Neural progenitor cell (in vitro differentiated cells): ENCODE data around the gene CDC42BPA. TPM values are rescaled to one million over a fixed set of nuclear protein-coding genes. Genes with fewer than 3 reads are reported as not detected.

Experiments
- DNase-seq: peaks from one replicate; pipeline ENCODE4 v3.0.0-alpha.2; 2016; ENCODE audit warnings: low spot score
- H2AFZ ChIP-seq: fragments of 200-600 bp; sonication (generic); replicated peaks from 2 replicates; pipeline ENCODE4 v1.6.1; 2016; ENCODE audit warnings: antibody characterized with exemption
- H3F3A ChIP-seq: fragments of 200-600 bp; sonication (generic); 2 replicates; pipeline ENCODE4 v1.6.1; 2016; ENCODE audit warnings: antibody characterized with exemption, low read depth
- H3K27ac ChIP-seq: fragments of 200-600 bp; sonication (generic); 2 replicates; pipeline ENCODE4 v1.5.1; 2016; ENCODE audit warnings: mild to moderate bottlenecking
- H3K27me3 ChIP-seq: fragments of 200-600 bp; sonication (generic); 2 replicates; pipeline ENCODE4 v1.6.1; 2016; ENCODE audit warnings: mild to moderate bottlenecking, moderate library complexity
- H3K36me3 ChIP-seq: fragments of 200-600 bp; sonication (generic); 2 replicates; pipeline ENCODE4 v1.5.1; 2016
- H3K4me1 ChIP-seq: fragments of 200-600 bp; sonication (generic); 2 replicates; pipeline ENCODE4 v1.6.1; 2016; ENCODE audit warnings: mixed run types
- H3K4me2 ChIP-seq: fragments of 200-600 bp; sonication (generic); 2 replicates; pipeline ENCODE4 v1.6.1; 2016
- H3K4me3 ChIP-seq: fragments of 200-600 bp; sonication (generic); 2 replicates; pipeline ENCODE4 v1.5.1; 2016
- H3K79me2 ChIP-seq: fragments of 200-600 bp; sonication (generic); 2 replicates; pipeline ENCODE4 v1.6.1; 2016; ENCODE audit warnings: low read depth
- H3K9ac ChIP-seq: fragments of 200-600 bp; sonication (generic); 2 replicates; pipeline ENCODE4 v1.6.1; 2016
- H3K9me3 ChIP-seq: fragments of 200-600 bp; sonication (generic); 2 replicates; pipeline ENCODE4 v1.5.1; 2016; ENCODE audit warnings: low read depth
- H4K20me1 ChIP-seq: fragments of 200-600 bp; sonication (generic); 2 replicates; pipeline ENCODE4 v1.6.1; 2016; ENCODE audit warnings: low read depth
- H3K27ac Mint-ChIP-seq: 3 replicates; pipeline ENCODE4 v1.8.0; 2021; ENCODE audit warnings: mixed read lengths
- H3K27me3 Mint-ChIP-seq: 2 replicates; pipeline ENCODE4 v1.8.0; 2022; ENCODE audit warnings: low read depth, mild to moderate bottlenecking, inconsistent platforms, moderate library complexity, mixed read lengths; ENCODE audit not compliant: insufficient read depth
- H3K36me3 Mint-ChIP-seq: 3 replicates; pipeline ENCODE4 v1.8.0; 2021; ENCODE audit warnings: mixed read lengths
- H3K4me1 Mint-ChIP-seq: 3 replicates; pipeline ENCODE4 v1.8.0; 2021; ENCODE audit warnings: mixed read lengths
- H3K4me3 Mint-ChIP-seq: 3 replicates; pipeline ENCODE4 v1.8.0; 2021; ENCODE audit warnings: mild to moderate bottlenecking, moderate library complexity, mixed read lengths
- H3K9me3 Mint-ChIP-seq: 3 replicates; pipeline ENCODE4 v1.8.0; 2020; ENCODE audit warnings: mixed read lengths
- CTCF ChIP-seq: fragments of 200-600 bp; sonication (generic); IDR thresholded peaks from 2 replicates; pipeline ENCODE4 v1.5.1; 2017; ENCODE audit warnings: antibody characterized with exemption, mild to moderate bottlenecking
- EZH2 ChIP-seq: fragments of 200-600 bp; sonication (generic); IDR thresholded peaks from 2 replicates; pipeline ENCODE4 v1.6.1; 2017; ENCODE audit warnings: antibody characterized with exemption, mild to moderate bottlenecking, moderate library complexity
- EZH2phosphoT487 ChIP-seq: fragments of 200-600 bp; sonication (generic); IDR thresholded peaks from 2 replicates; pipeline ENCODE4 v1.6.1; 2017; ENCODE audit warnings: antibody characterized with exemption
- total RNA-seq: library from RNA; depleted of rRNA; stranded (reverse); fragments of >200 nt; gene quantifications from 2 replicates; pipeline ENCODE4 v1.2.3, GENCODE V29; 2015; ENCODE audit warnings: low replicate concordance

CDC42BPA gene
- total RNA-seq, 1 donor from 2014 or later: 54.7 TPM

- Mint-ChIP-seq H3K4me3 (no peak overlapping the region), H3K27me3 (peaks cover 6% of the 10 kb centered on the region), H3K9me3 (peaks cover 12% of the 10 kb centered on the region), H3K4me1 (peaks cover 9% of the 10 kb centered on the region), H3K36me3 (peaks cover 5% of the 10 kb centered on the region), H3K27ac (no peak overlapping the region)
- H3K4me1 ChIP-seq: no peaks in the 10 kb centered on the region
- no peak overlapping the region for H3K4me3 ChIP-seq
- H2AFZ ChIP-seq: no peak overlapping the region
- H3K27me3 ChIP-seq: no peaks in the 10 kb centered on the region
- no peaks in the 10 kb centered on the region for H3K79me2 ChIP-seq
- H3K4me2 ChIP-seq: no peak overlapping the region
- H3K27ac ChIP-seq: no peak overlapping the region
- no peaks in the 10 kb centered on the region for H3K36me3 ChIP-seq
- H3F3A ChIP-seq: no peaks in the 10 kb centered on the region
- H3K9ac ChIP-seq: no peak overlapping the region
- no peaks in the 10 kb centered on the region for H4K20me1 ChIP-seq
- no peaks in the 10 kb centered on the region for H3K9me3 ChIP-seq
- TF ChIP-seq CTCF: no peak
- no peak for DNase-seq
Measured at GRCh38 chr1:226952118-226952441, 366.2 kb downstream of the CDC42BPA start.

DNA sequence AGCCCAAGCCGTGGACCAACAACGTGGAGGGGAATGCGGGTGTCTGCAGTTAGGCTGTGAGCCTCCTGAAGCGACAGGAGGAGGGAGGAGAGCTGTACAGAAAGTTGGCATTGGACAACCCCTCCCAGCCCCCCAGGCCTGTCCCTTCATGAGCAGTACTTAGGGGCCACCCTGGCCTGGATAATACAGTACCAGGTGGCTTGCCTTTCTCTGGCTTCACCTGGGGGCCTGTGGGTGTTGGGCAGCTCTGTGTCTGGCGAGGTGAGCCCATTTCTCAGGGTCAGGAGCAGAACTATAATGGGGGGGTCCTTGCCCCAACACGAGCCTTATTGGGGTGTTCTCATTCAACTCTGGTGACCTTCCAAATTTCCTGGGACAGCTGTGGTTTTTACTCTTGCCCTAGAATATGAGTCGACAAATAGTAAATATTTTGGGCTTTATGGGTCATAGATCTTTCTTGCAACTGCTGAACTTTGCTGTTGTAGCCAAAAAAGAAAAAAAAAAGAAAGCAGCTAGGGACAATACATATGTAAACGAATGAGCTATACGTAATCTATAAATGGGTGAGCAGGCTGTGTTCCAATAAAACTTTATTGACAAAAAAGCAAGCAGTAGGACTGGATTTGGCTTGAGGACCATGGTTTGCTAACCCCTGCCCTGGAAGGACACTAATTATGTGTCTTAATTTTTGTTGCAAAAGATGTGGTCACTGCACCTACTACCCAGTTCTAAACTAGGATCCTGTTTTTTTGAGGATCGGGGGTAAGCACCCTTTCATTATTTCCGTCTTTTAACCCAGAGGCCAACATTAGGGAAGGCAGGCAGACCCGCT is 366.8 kb downstream of the CDC42BPA start:
- H3K4me2 ChIP-seq: no peak overlapping the region
- Mint-ChIP-seq H3K36me3 (peaks cover 5% of the 10 kb centered on the region), H3K27me3 (peaks cover 6% of the 10 kb centered on the region), H3K27ac (peak overlapping the region; percentile 64), H3K4me1 (peaks cover 9% of the 10 kb centered on the region), H3K9me3 (peaks cover 10% of the 10 kb centered on the region), H3K4me3 (no peak overlapping the region)
- H3K27ac ChIP-seq: no peak overlapping the region
- TF ChIP-seq CTCF: no peak
- TF ChIP-seq EZH2phosphoT487: no peak
- no peak for TF ChIP-seq EZH2
- H3K4me1 ChIP-seq: no peaks in the 10 kb centered on the region
- no peaks in the 10 kb centered on the region for H3F3A ChIP-seq
- H3K9me3 ChIP-seq: no peaks in the 10 kb centered on the region
- H4K20me1 ChIP-seq: no peaks in the 10 kb centered on the region
- no peak overlapping the region for H3K9ac ChIP-seq
- H3K36me3 ChIP-seq: no peaks in the 10 kb centered on the region
- DNase-seq: no peak
- no peaks in the 10 kb centered on the region for H3K79me2 ChIP-seq
- no peak overlapping the region for H3K4me3 ChIP-seq
- no peaks in the 10 kb centered on the region for H3K27me3 ChIP-seq
- H2AFZ ChIP-seq: no peak overlapping the region

- Mint-ChIP-seq H3K27me3 (peaks cover 6% of the 10 kb centered on the region), H3K36me3 (peaks cover 5% of the 10 kb centered on the region), H3K27ac (no peak overlapping the region), H3K4me3 (no peak overlapping the region), H3K4me1 (peaks cover 9% of the 10 kb centered on the region), H3K9me3 (peaks cover 10% of the 10 kb centered on the region)
- Histone ChIP-seq H3K4me1 (no peaks in the 10 kb centered on the region), H3K4me3 (no peak overlapping the region), H3K36me3 (no peaks in the 10 kb centered on the region), H3F3A (no peaks in the 10 kb centered on the region), H3K9me3 (no peaks in the 10 kb centered on the region), H2AFZ (no peak overlapping the region), H3K4me2 (no peak overlapping the region), H3K27me3 (no peaks in the 10 kb centered on the region), H4K20me1 (no peaks in the 10 kb centered on the region), H3K79me2 (no peaks in the 10 kb centered on the region), H3K9ac (no peak overlapping the region), H3K27ac (no peak overlapping the region)
- TF ChIP-seq EZH2phosphoT487 (no peak), EZH2 (no peak), CTCF (no peak)
- DNase-seq: no peak
Measured at GRCh38 chr1:226950871-226951270, 367.4 kb downstream of the CDC42BPA start.
